T-helper 1 cell treated with Interleukin-12 subunit alpha and Interleukin-12 subunit beta and Interleukin-4 antibody, amounts not matched to agents 30 μg/mL and 1 μg/mL, for 36 hours (primary cell): ENCODE measurements around the gene LGR4.

Source experiments
- H3K27ac Mint-ChIP-seq: one replicate; pipeline ENCODE4 v1.8.0; 2021; ENCODE audit warnings: mild to moderate bottlenecking, mixed read lengths
- H3K27me3 Mint-ChIP-seq: one replicate; pipeline ENCODE4 v1.8.0; 2021; ENCODE audit warnings: low read depth, mixed read lengths
- H3K36me3 Mint-ChIP-seq: one replicate; pipeline ENCODE4 v1.8.0; 2021; ENCODE audit warnings: low read depth, mixed read lengths
- H3K4me1 Mint-ChIP-seq: one replicate; pipeline ENCODE4 v1.8.0; 2021; ENCODE audit warnings: low read depth, mixed read lengths
- H3K4me3 Mint-ChIP-seq: one replicate; pipeline ENCODE4 v1.8.0; 2021; ENCODE audit warnings: mild to moderate bottlenecking, moderate library complexity, mixed read lengths
- H3K9me3 Mint-ChIP-seq: one replicate; pipeline ENCODE4 v1.8.0; 2021; ENCODE audit warnings: mixed read lengths

Gene LGR4

DNA sequence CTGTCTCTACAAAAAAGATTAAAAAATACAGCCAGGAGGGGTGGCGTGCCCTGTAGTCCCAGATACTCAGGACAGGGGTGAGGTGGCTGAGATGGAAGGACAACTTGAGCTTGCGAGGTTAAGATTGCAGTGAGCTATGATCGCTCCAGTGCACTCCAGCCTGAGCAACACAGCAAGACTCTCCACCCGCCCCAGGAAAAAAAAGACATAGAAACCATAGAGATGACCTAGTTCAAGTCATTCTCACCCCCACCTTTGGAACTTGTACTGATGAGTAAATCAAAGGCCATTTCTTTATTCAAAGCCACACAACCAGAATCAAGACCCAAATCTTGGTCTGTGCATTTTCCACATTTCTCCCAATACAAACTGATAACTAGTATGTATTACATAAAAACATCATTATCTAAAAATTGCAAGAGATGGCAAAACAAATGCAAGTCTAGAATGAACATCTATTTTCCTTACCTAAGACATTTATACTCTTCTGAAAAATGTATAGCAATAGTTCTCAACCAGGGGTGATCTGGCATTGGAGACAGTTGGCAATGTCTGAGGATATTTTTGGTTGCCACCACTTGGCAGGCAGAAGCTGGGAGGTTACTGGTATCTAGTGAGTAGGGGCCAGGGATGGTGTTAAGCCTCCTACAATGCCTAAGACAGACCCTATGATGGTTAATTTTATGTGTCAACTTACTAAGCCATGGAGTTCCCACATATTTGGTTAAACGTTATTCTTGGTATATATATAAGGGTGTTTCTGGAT lies 34.6 kb downstream of the LGR4 start:
- Mint-ChIP-seq H3K4me3 (no peak overlapping the region), H3K9me3 (no peaks in the 10 kb centered on the region), H3K27ac (no peak overlapping the region), H3K4me1 (no peaks in the 10 kb centered on the region), H3K27me3 (peaks cover 5% of the 10 kb centered on the region), H3K36me3 (no peaks in the 10 kb centered on the region)

DNA sequence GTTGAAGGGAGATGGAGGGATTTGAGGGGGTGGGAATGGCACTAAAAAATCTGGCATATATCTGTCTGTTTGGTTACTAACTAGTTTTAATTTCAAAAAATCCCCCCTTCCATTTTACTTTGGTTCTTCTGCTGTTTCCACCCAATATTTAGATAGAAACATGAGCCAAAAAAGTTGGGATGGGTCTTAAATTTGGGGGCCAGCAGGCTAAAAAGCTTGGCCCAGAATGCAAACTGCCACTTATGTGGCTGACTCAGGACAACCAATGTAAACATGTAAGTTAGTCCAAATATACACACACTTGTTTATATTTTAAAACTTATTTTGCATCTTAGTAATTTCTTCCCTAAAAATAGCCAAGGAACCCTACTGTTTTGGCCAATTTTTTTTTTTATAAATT lies 35.7 kb downstream of the LGR4 start:
- Mint-ChIP-seq H3K36me3 (no peaks in the 10 kb centered on the region), H3K4me3 (no peak overlapping the region), H3K9me3 (no peaks in the 10 kb centered on the region), H3K4me1 (no peaks in the 10 kb centered on the region), H3K27me3 (peaks cover 5% of the 10 kb centered on the region), H3K27ac (no peak overlapping the region)

DNA sequence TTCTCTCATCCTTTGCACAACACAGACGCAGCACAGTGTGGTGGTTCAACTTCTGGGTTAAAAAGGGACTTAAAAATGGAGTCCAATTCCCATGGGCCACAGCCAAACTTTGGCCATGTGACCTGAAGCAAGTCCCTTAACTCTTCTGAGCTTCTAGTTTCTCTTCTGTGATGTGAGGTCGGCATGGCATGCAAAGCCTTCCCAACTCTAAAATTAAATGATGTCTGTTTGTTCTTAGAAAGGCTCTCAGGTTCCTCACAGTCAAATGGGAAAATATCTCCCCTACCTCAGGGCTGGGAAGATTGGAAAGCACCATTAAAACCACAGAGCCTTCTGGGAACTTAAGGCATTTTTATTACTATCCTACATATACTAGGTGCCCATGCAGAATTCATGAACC lies 38.8 kb downstream of the LGR4 start:
- Mint-ChIP-seq H3K9me3 (no peaks in the 10 kb centered on the region), H3K4me3 (no peak overlapping the region), H3K36me3 (no peaks in the 10 kb centered on the region), H3K4me1 (no peaks in the 10 kb centered on the region), H3K27ac (no peak overlapping the region), H3K27me3 (no peaks in the 10 kb centered on the region)

DNA sequence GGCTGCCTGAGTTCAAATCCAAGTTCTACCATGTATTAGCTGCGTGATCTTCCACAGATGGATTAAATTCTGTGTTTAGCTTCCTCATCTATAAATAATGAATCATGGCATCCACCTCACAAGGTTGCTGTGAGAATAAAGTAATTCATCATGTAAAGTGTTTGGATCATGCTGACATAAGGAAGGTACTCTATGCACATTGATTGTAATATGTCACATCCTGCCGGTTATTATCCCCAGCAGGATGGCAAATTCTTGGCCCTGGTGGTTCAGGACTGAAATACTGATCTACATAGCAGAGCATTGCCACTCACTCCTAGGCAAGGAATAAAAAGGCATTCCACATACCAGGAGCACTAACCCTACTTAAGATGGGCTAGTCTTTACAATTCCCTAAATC lies 40.8 kb downstream of the LGR4 start:
- no peaks in the 10 kb centered on the region for H3K4me1 Mint-ChIP-seq
- no peak overlapping the region for H3K4me3 Mint-ChIP-seq

DNA sequence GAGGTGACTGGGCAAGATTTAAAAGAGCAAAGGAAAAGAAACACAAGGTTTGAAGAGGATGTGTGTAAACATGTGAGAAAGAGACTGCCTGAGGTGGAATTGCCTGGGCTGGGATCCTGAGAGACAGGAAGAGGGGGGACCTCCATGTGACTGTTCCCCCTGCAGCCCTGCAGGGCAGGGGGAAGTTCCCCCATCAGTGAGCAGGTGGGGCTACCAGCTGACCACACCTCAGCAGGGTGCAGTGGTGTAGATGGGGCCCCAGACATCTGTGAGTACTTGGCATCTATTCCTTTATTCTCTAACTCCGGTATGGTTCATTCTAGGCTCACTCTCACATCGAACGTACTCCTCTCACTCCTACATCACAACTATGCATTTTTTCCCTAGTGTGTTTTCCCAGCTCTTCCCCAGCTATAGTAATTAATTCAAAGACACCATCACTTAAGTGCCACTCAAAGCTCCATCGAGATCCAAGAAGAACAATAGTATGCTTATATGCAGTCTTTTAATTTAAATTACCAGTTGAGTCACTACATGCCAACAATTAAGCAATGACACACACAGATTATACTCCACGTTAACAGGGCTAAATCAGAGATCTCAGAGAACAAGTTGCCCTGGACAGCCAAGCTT lies 42.7 kb downstream of the LGR4 start:
- Mint-ChIP-seq H3K36me3 (no peaks in the 10 kb centered on the region), H3K4me1 (no peaks in the 10 kb centered on the region), H3K27me3 (no peaks in the 10 kb centered on the region), H3K9me3 (no peaks in the 10 kb centered on the region), H3K4me3 (no peak overlapping the region), H3K27ac (no peak overlapping the region)

More for the DNA sequence above, 40.8 kb downstream of the LGR4 start:
- Mint-ChIP-seq H3K9me3 (no peaks in the 10 kb centered on the region), H3K27ac (no peak overlapping the region), H3K27me3 (no peaks in the 10 kb centered on the region), H3K36me3 (no peaks in the 10 kb centered on the region)

DNA sequence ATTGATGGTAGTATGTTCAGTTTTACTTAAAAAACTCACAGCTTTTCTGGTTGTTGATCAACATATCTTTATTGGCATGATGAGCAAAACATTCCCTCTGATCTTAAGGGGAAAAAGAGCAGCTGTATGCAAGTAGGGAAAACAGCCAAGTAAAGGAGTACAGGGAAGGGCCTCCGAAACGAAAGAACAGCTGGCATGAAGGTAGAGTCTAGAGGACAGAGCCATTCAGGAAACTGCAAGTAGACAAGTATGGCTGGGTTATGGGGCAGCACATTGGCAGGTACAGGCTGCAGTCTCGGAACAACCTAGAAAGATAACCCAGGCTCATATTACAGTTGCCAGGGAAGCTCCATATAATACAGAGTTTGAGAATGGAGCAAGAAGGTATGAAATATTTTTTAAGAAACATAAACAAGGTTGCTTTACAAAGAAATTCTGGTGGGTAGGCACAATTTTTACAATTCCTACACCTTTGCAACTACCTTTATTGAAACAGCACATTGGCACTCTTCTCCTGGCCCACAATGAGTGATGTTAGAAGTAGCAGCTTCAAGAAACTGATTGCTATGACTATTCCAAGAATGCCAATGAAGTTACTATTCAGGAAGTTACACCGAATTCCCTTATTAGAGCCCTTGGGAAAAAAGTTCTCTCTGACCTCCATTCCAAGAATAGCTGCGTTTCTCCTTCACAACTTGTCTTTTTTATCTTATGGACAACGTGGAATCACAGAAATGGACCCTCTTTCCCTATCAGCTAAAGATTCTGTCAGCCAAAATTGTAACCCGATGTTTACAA lies 45.2 kb downstream of the LGR4 start:
- no peak overlapping the region for H3K4me3 Mint-ChIP-seq
- H3K4me1 Mint-ChIP-seq = no peaks in the 10 kb centered on the region
- H3K27me3 Mint-ChIP-seq = no peaks in the 10 kb centered on the region
- H3K9me3 Mint-ChIP-seq = no peaks in the 10 kb centered on the region
- H3K27ac Mint-ChIP-seq = no peak overlapping the region
- H3K36me3 Mint-ChIP-seq = no peaks in the 10 kb centered on the region

DNA sequence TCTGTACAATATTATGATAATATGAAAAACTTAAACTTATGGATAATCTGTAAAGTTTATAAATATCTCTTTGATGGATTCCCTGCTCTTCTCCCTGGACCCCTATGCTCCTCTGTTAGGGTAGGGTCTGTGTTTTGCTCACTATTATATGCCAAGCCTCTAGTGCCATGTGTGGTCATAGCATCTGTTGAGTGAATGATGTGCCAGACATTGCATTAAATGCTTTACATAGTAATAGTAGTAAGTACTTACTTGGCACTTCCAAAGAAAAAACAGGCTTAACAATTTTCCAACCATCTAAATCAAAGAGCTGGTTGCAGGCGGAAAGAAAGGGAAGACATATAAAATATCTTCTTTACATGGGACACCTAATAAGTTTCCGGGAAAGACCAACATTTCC lies 46.8 kb downstream of the LGR4 start:
- Mint-ChIP-seq H3K4me3 (no peak overlapping the region), H3K27me3 (no peaks in the 10 kb centered on the region), H3K9me3 (no peaks in the 10 kb centered on the region), H3K36me3 (no peaks in the 10 kb centered on the region), H3K27ac (no peak overlapping the region), H3K4me1 (no peaks in the 10 kb centered on the region)

DNA sequence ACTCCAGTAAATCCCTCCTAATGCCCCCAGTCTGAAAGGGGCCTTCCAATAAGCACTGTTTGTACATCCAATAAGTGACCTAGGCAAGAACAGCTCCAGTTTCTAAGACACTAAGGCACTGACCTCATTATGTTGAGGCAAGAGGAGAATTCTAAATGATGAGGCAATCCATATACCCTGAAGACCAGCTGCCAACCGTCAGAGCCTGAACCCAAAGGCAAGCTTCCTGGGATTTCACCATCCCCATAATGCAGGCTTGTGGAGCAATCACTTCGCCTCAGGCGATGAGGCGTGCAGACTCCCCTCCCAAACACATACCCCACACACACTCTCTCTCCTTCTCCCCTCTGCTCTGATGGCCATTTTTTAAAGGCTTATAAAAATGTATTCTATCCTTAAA lies 49.5 kb downstream of the LGR4 start:
- Mint-ChIP-seq H3K4me3 (no peak overlapping the region), H3K9me3 (no peaks in the 10 kb centered on the region), H3K4me1 (no peaks in the 10 kb centered on the region), H3K27me3 (no peaks in the 10 kb centered on the region), H3K36me3 (no peaks in the 10 kb centered on the region), H3K27ac (no peak overlapping the region)

DNA sequence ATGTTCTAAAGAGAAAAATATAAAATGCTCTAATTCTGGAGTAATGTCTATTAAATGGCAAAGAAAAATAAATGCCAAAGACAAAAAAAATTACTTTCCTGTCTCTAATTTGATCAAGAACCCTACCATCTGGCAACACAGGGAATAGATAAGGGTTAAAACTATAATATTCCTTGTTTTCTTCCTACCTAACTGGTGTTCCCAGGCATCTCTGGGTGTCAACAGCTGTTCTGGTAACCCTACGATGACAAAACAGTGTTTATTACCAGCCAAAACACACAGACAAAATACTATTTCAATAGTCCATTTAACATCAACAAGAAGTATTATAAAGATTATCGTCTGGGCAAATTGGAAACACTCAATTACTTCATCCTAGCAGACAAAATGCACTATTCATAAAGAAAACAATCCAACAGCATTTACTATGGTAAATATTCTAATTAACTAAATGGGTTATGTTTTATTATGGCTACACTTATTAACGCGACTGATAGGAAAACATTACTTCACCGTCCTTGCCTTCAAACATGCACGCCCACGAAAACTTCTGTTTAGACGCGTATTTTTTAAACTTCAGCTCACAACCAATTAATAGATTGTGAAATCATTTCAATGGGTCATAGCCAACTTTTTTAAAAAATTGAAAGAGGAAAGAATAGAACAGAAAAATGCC lies 50.6 kb downstream of the LGR4 start:
- Mint-ChIP-seq H3K27ac (no peak overlapping the region), H3K36me3 (no peaks in the 10 kb centered on the region), H3K27me3 (no peaks in the 10 kb centered on the region), H3K9me3 (no peaks in the 10 kb centered on the region), H3K4me3 (no peak overlapping the region), H3K4me1 (no peaks in the 10 kb centered on the region)

DNA sequence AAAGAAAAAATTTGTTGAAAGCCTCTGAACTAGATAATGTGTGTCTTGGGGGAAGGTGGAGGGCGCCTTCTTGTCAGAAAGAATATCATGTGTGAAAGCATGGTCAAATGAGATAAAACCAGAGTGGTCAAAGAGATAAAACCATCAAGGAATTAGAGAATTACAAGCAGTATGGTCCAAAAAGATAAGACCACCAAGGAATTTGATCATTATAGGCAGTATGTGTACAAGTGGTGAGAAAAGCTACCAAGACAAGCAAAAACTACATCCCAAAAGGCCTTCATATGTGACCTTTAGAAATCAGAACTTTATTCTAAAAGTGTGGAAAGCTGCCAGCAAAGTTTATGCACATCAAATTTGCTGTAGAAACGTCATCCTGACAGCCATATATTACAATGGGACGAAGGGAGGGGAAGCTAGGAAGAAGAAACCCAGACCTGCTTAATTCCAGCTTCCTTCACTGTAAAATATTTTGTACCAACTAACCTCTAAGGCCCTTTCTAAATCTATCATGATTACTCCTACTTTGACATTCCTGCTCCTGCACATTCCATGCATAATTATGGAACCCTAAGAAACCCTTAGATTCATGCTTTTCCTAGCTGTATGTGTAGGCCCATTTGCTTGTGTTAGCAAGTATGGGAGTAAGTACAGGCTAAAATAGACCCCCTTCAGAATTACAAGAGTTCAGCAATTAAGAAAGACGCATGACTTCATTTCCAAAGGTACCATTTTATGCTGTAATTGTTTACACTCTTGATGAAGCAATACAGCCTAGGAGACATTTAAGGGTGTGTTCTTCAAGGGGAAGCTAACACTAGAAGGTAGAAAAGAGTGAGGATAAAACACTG lies 51.6 kb downstream of the LGR4 start:
- Mint-ChIP-seq H3K27ac (no peak overlapping the region), H3K36me3 (no peaks in the 10 kb centered on the region), H3K4me1 (no peaks in the 10 kb centered on the region), H3K9me3 (no peaks in the 10 kb centered on the region), H3K4me3 (no peak overlapping the region), H3K27me3 (peaks cover 4% of the 10 kb centered on the region)

DNA sequence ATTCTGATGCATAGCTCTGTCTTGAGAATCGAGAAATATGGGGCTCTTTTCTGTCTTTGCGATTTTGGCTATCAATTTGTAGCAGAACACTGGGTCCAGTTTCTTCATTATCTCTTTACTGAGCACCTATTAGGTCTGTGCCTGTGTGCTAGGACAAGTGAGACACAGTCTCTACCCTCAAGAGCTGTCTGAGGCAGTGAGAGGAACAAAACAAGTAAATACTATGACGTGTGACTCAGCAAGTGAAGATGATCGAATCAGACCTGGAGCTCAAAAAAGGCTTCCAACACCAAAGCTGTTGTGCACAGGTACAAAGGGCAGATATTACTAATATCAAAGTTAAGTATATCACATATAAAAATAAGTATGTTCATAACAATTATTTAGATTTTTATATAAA lies 52.4 kb downstream of the LGR4 start:
- no peaks in the 10 kb centered on the region for H3K4me1 Mint-ChIP-seq
- H3K36me3 Mint-ChIP-seq = no peaks in the 10 kb centered on the region
- no peaks in the 10 kb centered on the region for H3K9me3 Mint-ChIP-seq
- peaks cover 4% of the 10 kb centered on the region for H3K27me3 Mint-ChIP-seq
- no peak overlapping the region for H3K4me3 Mint-ChIP-seq
- H3K27ac Mint-ChIP-seq = no peak overlapping the region

DNA sequence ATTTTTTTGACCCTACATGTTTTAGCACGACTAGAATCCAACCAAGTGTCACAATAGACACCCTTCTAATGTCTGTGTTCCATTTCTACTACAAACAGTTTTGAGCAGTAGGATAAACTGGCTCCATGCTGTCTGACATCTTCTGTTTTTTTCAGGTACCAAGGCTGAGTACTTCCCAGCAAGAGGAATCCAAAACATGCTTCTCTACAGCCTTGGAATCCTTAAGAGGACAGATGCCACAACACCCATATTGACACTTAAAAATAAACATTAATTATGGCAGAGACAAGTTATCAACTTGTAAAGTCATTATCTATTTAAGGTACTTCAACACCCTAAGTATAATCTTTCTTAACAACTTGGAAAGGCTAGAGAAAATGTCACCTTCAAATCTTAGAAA lies 54.2 kb downstream of the LGR4 start:
- peaks cover 4% of the 10 kb centered on the region for H3K27me3 Mint-ChIP-seq
- no peaks in the 10 kb centered on the region for H3K36me3 Mint-ChIP-seq
- H3K27ac Mint-ChIP-seq = no peak overlapping the region
- no peak overlapping the region for H3K4me3 Mint-ChIP-seq
- H3K4me1 Mint-ChIP-seq = no peaks in the 10 kb centered on the region
- H3K9me3 Mint-ChIP-seq = no peaks in the 10 kb centered on the region

DNA sequence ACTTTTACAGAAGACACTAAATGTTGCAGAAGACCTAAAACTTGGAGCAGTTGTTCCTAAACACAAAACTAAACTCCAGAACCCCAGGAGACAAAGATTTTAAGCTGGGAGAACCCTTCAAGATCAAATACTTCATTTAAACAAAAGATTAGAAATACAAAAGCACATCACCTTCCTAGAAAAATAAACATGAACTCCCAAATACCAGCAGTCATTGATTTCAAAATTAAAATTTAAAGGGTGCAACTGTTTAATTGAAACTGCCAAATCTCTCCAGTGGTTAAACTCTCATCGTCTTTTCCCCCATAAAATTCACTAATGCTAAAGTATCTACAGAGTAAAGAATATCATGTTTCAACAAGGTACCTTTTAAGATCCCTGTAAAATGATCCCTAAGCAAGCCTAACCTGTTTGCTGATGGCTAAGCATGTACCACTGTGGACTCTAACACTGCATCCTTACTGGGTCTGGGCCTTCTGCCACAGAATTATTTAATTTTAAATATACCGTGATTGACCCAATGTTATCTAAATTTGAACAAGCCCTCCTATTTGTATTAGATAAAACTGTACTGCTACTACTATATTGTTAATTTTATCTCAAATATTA lies 55.9 kb downstream of the LGR4 start:
- H3K4me1 Mint-ChIP-seq = no peaks in the 10 kb centered on the region
- no peak overlapping the region for H3K4me3 Mint-ChIP-seq
- peaks cover 4% of the 10 kb centered on the region for H3K27me3 Mint-ChIP-seq
- H3K36me3 Mint-ChIP-seq = no peaks in the 10 kb centered on the region
- H3K27ac Mint-ChIP-seq = no peak overlapping the region
- H3K9me3 Mint-ChIP-seq = no peaks in the 10 kb centered on the region
